Nucleus accumbens (tissue), 56 donors: ENCODE data around the gene STAB2.

ENCODE experiments used
- DNase-seq, 56 donors: peaks; one replicate each; lab custom pipeline; 2025; lab: John Stamatoyannopoulos, UW

STAB2 gene

GRCh38 chr12:103773109-103773910, 186.2 kb downstream of the STAB2 start:
- DNase-seq = peak in 7 of 56 donors; percentile 1 to 40 (median 22)

DNA sequence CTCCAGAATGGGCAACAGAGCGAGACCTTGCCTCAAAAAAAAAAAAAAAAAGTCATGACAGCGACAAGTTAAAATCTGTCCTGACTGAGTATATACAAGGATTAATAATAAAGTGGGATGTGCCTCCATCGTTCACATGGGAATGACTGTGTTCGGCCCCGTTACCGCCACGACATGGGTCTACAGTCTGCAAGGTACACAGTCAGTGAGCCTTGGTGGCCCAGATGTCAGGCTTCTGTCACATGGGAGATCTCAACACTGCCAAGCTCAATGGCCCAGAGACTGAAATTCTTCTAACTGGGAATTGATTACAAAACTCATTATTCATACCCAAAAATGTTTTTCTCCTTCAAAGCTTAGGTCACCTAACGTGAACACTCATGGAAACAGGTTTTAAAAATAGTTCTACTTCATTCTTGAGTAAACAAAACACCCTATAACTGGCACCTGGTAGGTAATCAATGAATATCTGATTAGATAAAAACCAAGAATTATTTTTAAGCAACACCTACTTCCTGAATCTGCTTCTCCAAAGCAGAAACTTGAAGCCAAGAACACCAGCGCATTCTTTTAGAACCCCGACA, 188.0 kb downstream of the STAB2 start:
- no peak for DNase-seq

DNA sequence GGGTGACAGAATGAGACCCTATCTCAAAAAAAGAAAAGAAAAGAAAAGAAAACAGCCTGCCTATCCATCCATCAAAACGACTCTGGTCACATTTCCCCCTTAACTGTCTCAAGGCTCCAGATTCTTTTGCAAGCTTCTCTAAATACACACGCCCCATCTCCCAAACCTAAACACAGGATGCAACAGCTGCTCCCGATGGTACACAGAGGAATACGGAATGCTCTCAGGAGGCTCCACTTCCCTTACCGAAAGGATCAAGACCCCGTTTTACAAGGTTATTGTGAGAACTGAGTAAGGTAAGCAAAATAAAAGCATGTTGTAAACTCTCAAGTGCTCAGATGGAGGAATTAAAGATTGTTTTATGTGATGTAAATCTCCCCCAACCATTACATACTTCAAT, 191.7 kb downstream of the STAB2 start:
- no peak for DNase-seq

DNA sequence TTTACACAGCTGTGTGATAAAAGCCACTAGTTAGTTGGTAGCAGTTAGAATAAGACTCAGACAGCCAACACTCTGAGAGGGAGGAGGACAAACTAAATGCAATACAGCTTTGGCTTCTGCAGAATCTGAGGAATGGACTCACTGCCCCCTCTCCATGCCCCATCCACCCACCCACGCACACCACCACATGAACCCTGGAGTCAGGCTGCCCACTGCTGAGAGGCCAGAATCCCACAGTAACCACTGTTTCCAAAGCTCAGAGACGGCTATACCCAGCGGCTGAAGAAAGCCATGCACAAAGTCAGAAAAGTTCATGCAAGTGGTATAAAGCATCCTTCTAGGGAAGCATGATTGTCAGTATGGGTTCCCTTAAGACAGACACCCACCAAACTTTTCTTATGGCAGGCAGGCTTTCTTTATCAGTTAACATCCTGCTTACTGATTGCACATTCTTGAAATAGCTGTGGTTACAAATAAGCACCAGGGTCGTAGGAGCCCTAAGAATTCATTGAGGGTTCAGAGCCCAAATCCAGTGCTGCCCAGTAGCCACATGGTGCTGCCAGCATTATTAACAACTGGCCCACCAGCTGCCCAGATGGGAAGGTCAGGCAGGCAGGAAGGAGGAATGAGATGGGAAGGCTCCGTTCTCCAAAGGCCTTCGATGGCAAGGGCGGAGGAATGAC, 192.5 kb downstream of the STAB2 start:
- DNase-seq = no peak

GRCh38 chr12:103780093-103780440, 193.0 kb downstream of the STAB2 start:
- DNase-seq = no peak

- no peak for DNase-seq
These were observed 193.9 kb downstream of the STAB2 start for GRCh38 chr12:103780992-103781391.

DNA sequence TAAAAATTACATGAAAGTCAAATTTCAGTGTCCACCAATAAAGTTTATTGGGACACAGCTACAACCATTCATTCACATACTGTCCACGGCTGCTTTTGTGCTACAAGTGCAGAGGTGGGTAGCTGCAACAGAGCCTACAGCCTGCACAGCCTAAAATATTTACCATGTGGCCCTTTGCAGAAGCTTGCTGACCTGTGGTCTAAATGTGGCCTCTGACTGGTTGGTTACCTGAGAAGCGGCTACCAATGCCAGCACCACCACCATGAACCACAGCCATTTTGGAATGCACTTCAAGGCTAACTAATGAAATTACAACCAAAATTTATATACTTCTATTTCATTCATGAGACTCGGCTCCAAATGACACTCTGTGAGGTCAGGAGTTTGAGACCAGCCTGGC, 195.3 kb downstream of the STAB2 start:
- DNase-seq = no peak

- DNase-seq = no peak
These were observed 196.9 kb downstream of the STAB2 start for GRCh38 chr12:103783744-103784664.

- DNase-seq = no peak
These were observed 198.4 kb downstream of the STAB2 start for GRCh38 chr12:103785243-103786031.

DNA sequence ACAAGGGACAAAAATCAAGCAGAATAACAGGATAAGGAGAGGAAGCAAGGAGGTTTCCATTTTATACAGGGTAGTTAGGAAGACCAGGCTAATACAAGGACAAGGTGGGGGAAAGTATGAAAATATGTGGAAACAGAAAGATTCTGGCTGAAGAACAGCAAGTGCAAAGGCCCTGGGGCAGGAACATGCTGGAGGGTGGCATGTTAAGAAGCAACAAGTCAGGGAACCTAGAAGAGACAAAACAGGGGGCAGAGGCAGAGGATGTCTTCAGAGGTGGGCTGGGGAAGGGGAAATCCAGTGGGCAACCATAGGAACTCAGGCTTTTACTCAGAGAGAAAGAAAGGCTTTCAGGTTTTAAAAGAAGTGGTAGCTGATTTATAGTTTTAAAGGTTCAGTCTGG, 199.1 kb downstream of the STAB2 start:
- DNase-seq = no peak

GRCh38 chr12:103791350-103791920, 204.4 kb downstream of the STAB2 start:
- no peak for DNase-seq

DNA sequence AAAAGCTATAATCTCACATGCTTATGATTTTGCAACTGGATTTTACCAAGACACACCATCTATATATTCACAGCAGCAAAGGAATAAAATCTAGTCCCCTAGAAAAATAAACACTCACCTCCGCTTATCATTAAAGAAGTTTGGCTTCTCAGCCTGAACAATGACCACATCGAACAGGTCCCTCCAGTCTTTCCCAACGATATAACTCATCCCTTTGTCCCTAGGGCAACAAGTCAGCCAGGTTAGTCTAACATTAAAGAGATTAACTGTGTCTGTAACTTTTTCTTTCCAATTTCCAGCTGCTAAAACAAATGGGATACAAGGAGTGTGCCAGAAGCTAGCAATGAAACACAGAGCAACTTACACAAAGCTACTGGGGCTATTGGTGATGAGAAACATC, 206.0 kb downstream of the STAB2 start:
- DNase-seq = no peak

DNA sequence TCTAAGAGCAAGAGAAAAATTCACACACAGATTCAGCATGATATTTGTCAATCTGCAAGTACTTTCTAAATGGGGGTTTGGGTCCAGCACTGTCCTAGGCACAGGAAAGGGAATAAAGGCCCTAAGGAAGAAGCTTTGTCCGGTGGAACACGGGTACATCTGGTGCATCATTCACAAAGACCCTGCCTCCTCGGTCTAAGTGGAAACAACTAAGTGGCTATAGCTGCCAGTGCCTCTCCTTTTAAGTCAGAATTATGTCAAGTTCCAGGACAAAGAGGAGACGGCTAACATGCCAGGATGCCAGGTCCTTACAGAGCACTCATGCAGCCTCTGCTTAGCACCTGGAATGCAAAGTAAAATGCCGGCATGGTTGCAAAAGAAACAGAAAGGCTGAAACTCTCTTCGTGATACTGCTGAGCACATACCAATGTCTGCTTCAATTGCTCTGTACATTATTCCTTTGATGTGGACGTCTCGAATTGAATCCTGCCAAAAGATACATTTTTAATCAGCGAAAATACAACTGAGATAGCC, 206.5 kb downstream of the STAB2 start:
- no peak for DNase-seq

DNA sequence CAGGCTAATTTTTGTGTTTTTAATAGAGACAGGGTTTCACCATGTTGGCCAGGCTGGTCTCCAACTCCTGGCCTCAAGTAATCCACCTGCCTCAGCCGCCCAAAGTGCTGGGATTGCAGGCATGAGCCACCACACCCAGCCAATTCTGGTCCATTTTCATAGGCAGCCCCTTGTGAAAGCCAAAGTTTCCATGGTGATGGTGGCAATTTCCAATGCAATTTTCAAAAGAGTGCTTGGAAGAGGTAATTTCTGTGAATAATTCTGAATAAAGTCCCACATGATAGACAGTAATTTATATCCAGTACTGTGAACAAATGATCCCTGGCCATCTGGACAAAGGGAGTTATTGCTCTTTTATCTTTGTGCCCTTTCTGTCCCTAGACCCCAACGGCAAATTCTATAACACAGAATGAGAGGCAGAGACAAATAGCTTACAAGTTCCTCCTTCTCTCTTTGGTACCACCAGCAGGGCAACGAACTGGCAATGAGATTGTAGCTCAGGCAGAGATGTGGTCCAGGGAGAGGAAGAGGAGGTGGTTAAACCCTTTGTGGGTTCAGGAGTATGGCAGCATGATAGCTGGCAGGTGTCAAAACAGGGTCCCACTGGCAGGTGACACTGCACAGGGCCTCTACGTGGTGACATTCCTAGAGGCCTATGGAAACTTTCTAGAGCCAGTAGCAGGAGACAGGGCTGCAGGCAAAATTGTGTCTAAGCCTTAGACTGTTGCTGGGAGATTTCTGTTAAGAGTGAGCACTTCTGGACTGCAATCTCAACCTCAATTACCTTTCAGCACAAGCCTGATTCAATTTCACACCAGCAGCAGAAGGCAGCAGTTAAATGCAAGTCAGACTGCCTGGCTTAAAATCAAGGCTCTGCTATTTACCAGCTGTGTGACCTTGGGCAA, 207.5 kb downstream of the STAB2 start:
- DNase-seq = no peak

- no peak for DNase-seq
These were observed 211.5 kb downstream of the STAB2 start for GRCh38 chr12:103798586-103798985.

DNA sequence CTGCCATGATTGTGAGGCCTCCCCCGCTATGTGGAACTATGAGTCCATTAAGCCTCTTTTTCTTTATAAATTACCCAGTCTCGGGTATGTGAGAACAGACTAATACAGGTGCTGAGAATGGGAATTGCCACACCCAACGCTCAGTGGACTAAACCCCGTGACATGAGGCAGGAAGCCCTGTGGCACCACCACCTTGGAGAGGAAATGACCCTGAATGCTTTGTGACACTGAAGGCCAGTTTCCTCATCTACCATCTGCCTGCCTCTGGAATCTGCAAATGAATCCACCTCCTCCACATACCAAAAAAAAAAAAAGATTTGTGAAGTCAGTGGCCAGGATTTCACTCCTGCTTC, 212.4 kb downstream of the STAB2 start:
- DNase-seq = no peak

- DNase-seq = peak in 44 of 56 donors; percentile 1 to 75 (median 28)
These were observed 213.0 kb downstream of the STAB2 start for GRCh38 chr12:103799857-103800771.
